NCI-H82 treated with DMSO at 0.1 percent for 48 hours (cell line): ENCODE results near the gene SLCO3A1.

Source experiments
- DNase-seq: peaks from one replicate; lab custom pipeline; 2025; ENCODE audit not compliant: unreplicated experiment; lab: John Stamatoyannopoulos, UW

The SLCO3A1 gene

GRCh38 chr15:92118936-92119325 lies 265.4 kb downstream of the SLCO3A1 start:
- no peak for DNase-seq

- no peak for DNase-seq
Observed at GRCh38 chr15:92120094-92120795, 266.7 kb downstream of the SLCO3A1 start.

- no peak for DNase-seq
Observed at GRCh38 chr15:92121047-92121446, 267.5 kb downstream of the SLCO3A1 start.

- DNase-seq = no peak
Observed at GRCh38 chr15:92122259-92122658, 268.8 kb downstream of the SLCO3A1 start.

DNA sequence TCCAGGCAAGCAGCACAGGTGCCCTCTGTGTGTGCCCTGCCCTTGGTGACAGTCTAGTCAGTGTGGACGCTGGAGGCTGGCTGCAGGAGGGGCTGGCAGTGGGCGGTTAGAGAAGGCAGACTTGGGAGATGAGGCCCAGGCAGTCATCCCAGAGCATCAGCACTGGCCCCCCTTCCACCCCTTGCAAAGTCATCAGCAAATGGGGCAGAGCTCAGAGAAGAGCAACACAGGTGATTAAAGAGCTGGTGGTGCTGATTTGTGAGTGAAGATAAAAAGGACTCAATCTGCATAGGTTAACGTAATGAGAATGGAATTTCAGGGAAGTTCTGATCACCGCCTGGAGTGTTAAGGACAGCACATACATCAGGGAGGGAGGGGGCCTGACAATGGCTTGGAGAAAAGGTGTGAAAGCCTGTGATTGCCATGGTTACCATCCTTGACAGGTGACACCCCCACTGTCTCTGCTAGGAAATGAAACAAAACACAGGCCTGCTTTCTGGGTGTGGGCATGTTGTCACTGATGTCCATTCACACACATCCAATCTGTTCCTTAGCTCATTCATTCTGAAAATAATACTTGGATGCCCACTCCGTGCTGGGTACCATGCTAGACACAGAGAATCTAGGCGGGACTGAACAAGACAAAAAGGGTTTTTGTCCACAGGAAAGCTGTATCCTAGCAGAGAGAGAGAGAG lies 270.6 kb downstream of the SLCO3A1 start:
- DNase-seq = no peak

- no peak for DNase-seq
Observed at GRCh38 chr15:92124657-92125010, 271.1 kb downstream of the SLCO3A1 start.

DNA sequence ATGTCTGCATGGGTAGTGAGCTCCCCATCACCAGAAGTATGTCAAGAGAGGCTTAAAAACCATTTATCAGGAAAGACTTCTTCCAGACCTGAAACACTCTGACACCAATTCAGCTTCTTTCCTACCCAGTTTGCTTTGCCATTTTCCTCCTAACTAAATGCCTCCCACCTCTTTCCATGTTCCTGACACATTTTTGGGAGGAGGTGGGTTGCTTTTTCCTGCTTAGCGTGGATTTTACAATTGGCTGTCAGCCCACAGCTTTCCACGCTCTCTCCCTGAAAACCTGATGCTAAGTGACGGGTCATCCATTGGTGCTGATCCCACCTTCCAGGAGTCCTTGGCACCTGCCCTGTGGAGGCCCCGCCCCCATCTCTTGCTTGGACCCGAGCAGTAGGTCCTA lies 275.3 kb downstream of the SLCO3A1 start:
- no peak for DNase-seq

- DNase-seq = no peak
Observed at GRCh38 chr15:92130244-92130643, 276.7 kb downstream of the SLCO3A1 start.

GRCh38 chr15:92130906-92131305 lies 277.4 kb downstream of the SLCO3A1 start:
- no peak for DNase-seq

DNA sequence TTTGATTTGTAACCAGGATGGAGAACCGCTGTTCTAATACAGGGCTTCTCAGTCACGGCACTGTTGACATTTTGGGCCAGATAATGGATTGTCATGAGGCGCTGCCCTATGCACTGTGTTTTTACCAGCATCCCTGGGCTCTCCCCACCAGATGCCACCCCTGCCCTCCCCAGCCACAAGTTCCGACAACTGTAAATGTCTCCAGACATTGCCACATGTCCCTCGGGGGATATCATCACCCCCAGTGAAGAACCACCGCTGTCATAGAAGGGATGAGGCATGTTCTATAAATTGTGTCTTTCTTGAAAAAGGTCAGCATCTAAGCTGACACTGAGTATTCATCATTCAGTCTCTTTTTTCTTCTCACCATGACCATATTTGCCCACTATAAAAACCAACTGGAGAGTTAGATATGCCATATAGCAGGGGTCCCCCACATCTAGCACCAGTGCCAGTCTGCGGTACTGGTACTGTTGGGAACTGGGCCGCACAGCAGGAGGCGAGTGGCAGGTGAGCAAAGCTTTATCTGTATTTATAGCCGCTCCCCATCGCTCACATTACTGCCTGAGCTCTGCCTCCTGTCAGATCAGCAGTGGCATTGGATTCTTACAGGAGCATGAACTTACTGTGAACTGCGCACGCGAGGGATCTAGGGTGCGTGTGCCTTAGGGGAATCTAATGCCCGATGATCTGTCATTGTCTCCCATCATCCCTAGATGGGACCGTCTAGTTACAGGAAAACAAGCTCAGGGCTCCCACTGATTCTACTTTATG lies 279.7 kb downstream of the SLCO3A1 start:
- no peak for DNase-seq

GRCh38 chr15:92140796-92141195 lies 287.3 kb downstream of the SLCO3A1 start:
- DNase-seq = no peak

GRCh38 chr15:92141607-92142006 lies 288.1 kb downstream of the SLCO3A1 start:
- DNase-seq = no peak

DNA sequence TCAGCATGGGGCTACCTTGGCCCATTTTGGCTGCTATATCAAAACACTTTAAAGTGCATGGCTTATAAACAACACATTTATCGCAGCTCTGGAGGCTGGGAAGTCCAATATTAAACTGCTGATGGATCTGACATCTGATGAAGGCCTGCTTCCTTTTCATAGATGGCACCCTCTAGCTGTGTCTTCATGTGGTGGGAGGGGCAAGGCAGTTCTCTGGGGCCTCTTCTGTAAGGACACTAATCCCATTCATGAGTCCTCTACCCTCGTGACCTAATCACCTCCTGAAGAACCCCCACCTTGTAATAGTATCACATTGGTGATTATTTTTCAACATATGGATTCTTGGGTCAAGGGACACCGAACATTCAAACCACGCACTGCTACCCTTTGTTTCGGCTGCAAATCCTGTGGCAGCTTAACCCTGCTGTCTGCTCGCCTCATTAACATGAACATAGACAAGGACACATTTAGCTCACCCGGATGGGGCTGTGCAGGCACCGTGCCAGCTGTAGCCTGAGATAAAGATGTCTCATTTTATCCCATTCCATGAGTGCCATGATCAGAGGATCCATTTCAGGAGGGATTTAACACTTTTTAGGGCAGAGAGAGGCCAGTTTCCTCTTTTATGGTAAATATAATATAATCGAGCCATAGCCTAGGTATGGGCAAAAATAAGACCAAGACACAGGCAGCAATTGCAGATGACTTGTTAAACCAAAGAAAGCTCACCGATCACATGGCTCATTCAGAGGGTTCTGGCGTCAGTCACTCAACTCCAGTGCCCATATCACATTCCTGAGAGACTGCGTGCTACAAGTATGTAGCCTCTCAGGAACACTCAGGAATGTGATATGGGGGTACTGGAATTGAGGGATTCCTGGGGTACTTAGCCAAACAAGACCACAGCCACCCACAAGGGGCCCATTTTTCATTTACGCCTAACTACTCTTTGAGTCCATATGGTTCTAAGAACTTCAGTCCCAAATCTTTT lies 289.0 kb downstream of the SLCO3A1 start:
- DNase-seq = no peak

- no peak for DNase-seq
Observed at GRCh38 chr15:92143765-92144164, 290.3 kb downstream of the SLCO3A1 start.

DNA sequence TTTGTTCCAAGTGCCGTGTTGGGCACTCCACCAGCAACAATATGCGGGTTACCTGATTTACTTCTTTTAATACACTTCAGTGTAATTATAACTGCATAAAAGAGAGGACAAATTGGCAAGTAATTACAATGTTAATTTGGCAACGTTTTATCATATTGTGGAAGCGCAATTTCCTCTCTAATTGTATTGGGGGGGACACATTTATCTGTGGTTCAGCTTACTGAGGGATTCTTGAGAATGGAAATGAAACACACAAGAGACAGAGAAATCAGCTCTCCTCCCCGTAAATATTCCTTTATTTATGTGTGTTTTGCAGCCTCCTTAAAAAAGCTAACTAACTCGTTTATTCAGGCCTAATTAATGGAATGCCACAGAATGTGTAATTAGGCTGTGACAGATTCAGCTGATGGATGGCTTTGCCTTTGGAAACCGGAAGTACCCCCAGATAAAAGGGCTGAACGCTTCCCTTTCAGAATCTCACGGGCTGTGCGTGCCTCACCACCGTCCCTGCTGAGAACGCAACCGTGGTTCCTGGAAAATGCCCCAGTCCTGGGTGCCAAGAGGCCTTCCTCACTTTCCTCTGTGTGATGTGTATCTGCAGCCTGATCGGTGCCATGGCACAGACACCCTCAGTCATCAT lies 293.1 kb downstream of the SLCO3A1 start:
- DNase-seq = no peak

DNA sequence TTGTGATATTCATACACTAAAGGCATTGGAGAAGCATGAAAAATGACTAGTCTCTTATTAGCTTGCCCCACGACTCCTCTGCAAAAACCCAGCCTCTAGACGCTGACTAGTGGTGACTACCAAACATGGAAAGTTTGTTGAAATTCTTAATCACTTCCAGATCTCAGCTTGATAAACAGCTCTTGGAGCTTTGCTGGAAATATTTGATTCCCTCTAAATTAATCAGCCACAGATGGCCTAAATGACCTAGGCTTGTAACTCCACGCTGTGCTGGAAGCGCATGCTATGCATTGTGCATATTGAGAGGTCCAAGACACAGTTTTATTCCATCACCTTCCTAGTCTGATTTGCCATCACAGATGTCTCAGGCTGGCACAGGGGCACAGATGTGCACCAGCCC lies 295.5 kb downstream of the SLCO3A1 start:
- no peak for DNase-seq

- no peak for DNase-seq
Observed at GRCh38 chr15:92149465-92149864, 296.0 kb downstream of the SLCO3A1 start.

DNA sequence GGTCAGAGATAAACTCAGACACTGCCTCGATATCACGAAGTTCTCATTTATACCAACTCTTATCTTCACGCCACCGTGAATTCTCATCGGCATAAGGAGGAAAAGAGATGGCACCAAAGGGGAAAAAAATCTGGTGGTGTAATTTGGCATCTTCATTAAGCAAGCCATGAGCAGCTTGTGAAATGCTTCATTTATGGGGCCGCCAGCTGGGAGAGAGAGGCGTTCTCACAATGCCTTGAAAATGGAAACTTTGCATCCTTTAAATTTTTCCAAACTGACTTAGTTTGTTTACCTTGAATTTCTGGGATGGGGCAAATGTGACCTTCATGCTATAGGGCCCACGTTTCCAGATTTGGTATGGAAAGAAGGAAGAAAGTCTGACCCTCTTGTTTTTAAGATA lies 297.7 kb downstream of the SLCO3A1 start:
- DNase-seq = no peak

DNA sequence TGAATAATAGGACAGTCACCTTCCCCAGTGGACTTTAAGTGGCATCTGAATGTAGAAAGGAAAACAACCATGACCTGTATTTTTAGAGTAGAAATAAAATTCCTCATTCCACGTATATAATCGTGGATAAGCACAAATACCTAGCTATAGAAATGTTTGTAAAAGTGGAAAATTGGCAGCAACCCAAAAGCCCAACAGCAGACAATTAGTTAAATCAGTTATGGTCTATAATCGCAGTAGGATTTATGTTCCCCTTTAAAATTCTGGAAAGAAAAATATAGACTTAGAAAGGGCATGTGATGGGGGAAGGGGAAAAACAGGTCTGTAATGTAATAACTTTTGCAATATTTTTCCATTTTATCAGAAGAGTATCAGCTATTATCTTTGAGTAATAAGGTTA lies 298.2 kb downstream of the SLCO3A1 start:
- no peak for DNase-seq

GRCh38 chr15:92152983-92153382 lies 299.5 kb downstream of the SLCO3A1 start:
- no peak for DNase-seq
